ENCODE results near the gene PCNX2.

The PCNX2 gene

GRCh38 chr1:232951180-232951579 lies 344.3 kb downstream of the PCNX2 start:
- DNase-seq: no peak

- peak; percentile 72 for DNase-seq
Measured at GRCh38 chr1:232950197-232951176, 345.0 kb downstream of the PCNX2 start, which contains the start of gene NTPCR. TSS of gene NTPCR (plus strand) at chr1:232950611. CDS start at chr1:232950711, 100 bp downstream.

- DNase-seq: no peak
Measured at GRCh38 chr1:232949636-232950196, 345.8 kb downstream of the PCNX2 start.

- no peak for DNase-seq
Measured at GRCh38 chr1:232944347-232944746, 351.2 kb downstream of the PCNX2 start.

GRCh38 chr1:232943679-232944252 lies 351.8 kb downstream of the PCNX2 start:
- no peak for DNase-seq

- DNase-seq: no peak
Measured at GRCh38 chr1:232942413-232943294, 352.9 kb downstream of the PCNX2 start.

- DNase-seq: no peak
Measured at GRCh38 chr1:232940262-232940661, 355.3 kb downstream of the PCNX2 start.

GRCh38 chr1:232939748-232940147 lies 355.8 kb downstream of the PCNX2 start:
- DNase-seq: no peak

DNA sequence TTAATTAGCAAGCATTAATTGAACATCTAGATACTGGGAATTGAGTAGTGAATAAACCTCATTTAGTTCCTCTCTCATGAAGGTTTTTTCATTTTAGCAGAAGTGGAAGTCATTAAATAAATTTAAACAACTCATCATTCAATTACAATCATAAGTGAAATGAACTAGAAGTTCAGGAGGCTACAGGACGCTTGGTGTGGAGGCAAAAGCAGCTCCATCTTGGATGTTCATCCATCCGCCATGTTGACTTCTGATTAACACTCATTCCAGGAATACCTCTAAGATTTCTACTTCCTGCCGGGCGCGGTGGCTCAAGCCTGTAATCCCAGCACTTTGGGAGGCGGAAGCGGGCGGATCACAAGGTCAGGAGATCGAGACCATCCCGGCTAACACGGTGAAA lies 356.6 kb downstream of the PCNX2 start:
- DNase-seq: no peak

GRCh38 chr1:232937741-232938375 lies 357.7 kb downstream of the PCNX2 start:
- no peak for DNase-seq

DNA sequence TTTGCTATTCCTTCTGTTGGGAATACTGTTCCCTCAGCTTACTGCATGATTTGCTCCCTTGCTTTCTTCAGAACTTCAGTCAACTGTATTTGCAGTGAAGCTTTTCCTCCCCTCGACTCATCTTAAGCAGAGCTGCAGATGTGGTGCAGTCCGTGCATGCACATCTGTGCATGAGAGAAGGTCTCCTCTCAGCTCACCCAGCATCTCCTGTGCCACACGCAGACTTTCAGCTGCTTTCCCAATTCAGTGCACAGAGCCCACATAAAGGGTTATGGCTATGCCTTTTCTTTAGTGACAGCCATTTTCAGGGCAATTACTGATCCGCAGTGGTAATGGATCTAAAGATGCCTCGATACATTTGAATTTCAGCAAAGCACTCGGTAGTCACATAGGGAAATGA lies 358.6 kb downstream of the PCNX2 start:
- DNase-seq: no peak
